Mesenchymal stem cell (in vitro differentiated cells and primary cell): ENCODE data around the gene ADD1.

Experiments
- DNase-seq: peaks from one replicate; pipeline ENCODE4 v3.0.0-alpha.2; 2013
- H2AFZ ChIP-seq: one replicate; pipeline ENCODE4 v1.6.1; 2013; ENCODE audit warnings: low read depth, mild to moderate bottlenecking, control low read depth, inconsistent platforms, low read length, moderate library complexity
- H2AK5ac ChIP-seq: 2 replicates; pipeline ENCODE4 v1.6.1; 2013; ENCODE audit warnings: low read length, moderate library complexity, mild to moderate bottlenecking, inconsistent platforms; ENCODE audit not compliant: severe bottlenecking
- H2BK120ac ChIP-seq: one replicate; pipeline ENCODE4 v1.6.1; 2013; ENCODE audit warnings: low read depth, mild to moderate bottlenecking, inconsistent platforms, low read length, moderate library complexity
- H2BK12ac ChIP-seq, 2 experiments: one replicate each; pipeline ENCODE4 v1.6.1; 2013; ENCODE audit warnings: inconsistent platforms in 2 of 2, low read length in 2 of 2, mild to moderate bottlenecking in 2 of 2, moderate library complexity in 2 of 2, control low read depth in 1 of 2
- H2BK15ac ChIP-seq: one replicate; pipeline ENCODE4 v1.6.1; 2013; ENCODE audit warnings: mild to moderate bottlenecking, low read depth, inconsistent platforms; ENCODE audit not compliant: poor library complexity, severe bottlenecking
- H2BK5ac ChIP-seq: 2 replicates; pipeline ENCODE4 v1.6.1; 2013; ENCODE audit warnings: low read depth, mild to moderate bottlenecking, low read length, control low read depth, inconsistent platforms; ENCODE audit not compliant: poor library complexity, severe bottlenecking
- H3K14ac ChIP-seq, 2 experiments: one replicate each; pipeline ENCODE4 v1.6.1; 2013; ENCODE audit warnings: inconsistent platforms in 2 of 2, low read length in 2 of 2, control low read depth in 1 of 2, mild to moderate bottlenecking in 1 of 2, moderate library complexity in 1 of 2
- H3K18ac ChIP-seq, 2 experiments: one replicate each; pipeline ENCODE4 v1.6.1; 2013; ENCODE audit warnings: inconsistent platforms in 2 of 2, low read length in 2 of 2, control low read depth in 1 of 2, low read depth in 1 of 2, mild to moderate bottlenecking in 1 of 2
- H3K23ac ChIP-seq, 2 experiments: one replicate each; pipeline ENCODE4 v1.6.1; 2013; ENCODE audit warnings: inconsistent platforms in 2 of 2, low read length in 2 of 2, mild to moderate bottlenecking in 2 of 2, moderate library complexity in 2 of 2, control low read depth in 1 of 2
- H3K27ac ChIP-seq: 2 replicates; pipeline ENCODE4 v1.5.1; 2013; ENCODE audit warnings: mild to moderate bottlenecking, moderate library complexity, low read length, control low read depth, inconsistent platforms; ENCODE audit not compliant: poor library complexity, severe bottlenecking
- H3K27me3 ChIP-seq, 2 experiments: 2 replicates each; pipeline versions ENCODE4 v1.6.1 to v1.7.0; 2013; ENCODE audit warnings: low read length in 2 of 2, mild to moderate bottlenecking in 2 of 2, moderate library complexity in 2 of 2, control low read depth in 1 of 2, inconsistent platforms in 1 of 2; ENCODE audit not compliant: control insufficient read depth in 1 of 2, insufficient read depth in 1 of 2
- H3K36me3 ChIP-seq, 2 experiments: 2 replicates each; pipeline versions ENCODE4 v1.6.1 to v1.7.0; 2013; ENCODE audit warnings: low read length in 2 of 2, control low read depth in 1 of 2, inconsistent platforms in 1 of 2, low read depth in 1 of 2, mild to moderate bottlenecking in 1 of 2; ENCODE audit not compliant: insufficient read depth in 2 of 2, control insufficient read depth in 1 of 2
- H3K4ac ChIP-seq, 2 experiments: one replicate each; pipeline ENCODE4 v1.6.1; 2013; ENCODE audit warnings: inconsistent platforms in 2 of 2, low read length in 2 of 2, mild to moderate bottlenecking in 2 of 2, moderate library complexity in 2 of 2, control low read depth in 1 of 2, low read depth in 1 of 2
- H3K4me1 ChIP-seq: 2 replicates; pipeline ENCODE4 v1.6.1; 2013; ENCODE audit warnings: low read depth, low read length, control low read depth; ENCODE audit not compliant: control insufficient read depth, insufficient read depth
- H3K4me2 ChIP-seq: 2 replicates; pipeline ENCODE4 v1.6.1; 2013; ENCODE audit warnings: low read length, mild to moderate bottlenecking, inconsistent platforms; ENCODE audit not compliant: poor library complexity, severe bottlenecking
- H3K4me3 ChIP-seq, 2 experiments: 2 replicates each; pipeline versions ENCODE4 v1.5.1 to v1.7.0; 2013; ENCODE audit warnings: low read length in 2 of 2, mild to moderate bottlenecking in 2 of 2, control low read depth in 1 of 2, low read depth in 1 of 2; ENCODE audit not compliant: insufficient read depth in 1 of 2
- H3K79me1 ChIP-seq: replicated peaks from 2 replicates; pipeline ENCODE4 v1.6.1; 2013; ENCODE audit warnings: mild to moderate bottlenecking, control low read depth, low read length, inconsistent platforms; ENCODE audit not compliant: poor library complexity, severe bottlenecking
- H3K9ac ChIP-seq: 2 replicates; pipeline ENCODE4 v1.7.0; 2013; ENCODE audit warnings: mild to moderate bottlenecking, low read length, moderate library complexity
- H3K9me3 ChIP-seq: 2 replicates; pipeline ENCODE4 v1.7.0; 2013; ENCODE audit warnings: mild to moderate bottlenecking, low read length; ENCODE audit not compliant: control insufficient read depth
- H4K8ac ChIP-seq: one replicate; pipeline ENCODE4 v1.6.1; 2013; ENCODE audit warnings: inconsistent platforms, mild to moderate bottlenecking, low read length, moderate library complexity
- H4K91ac ChIP-seq: one replicate; pipeline ENCODE4 v1.6.1; 2013; ENCODE audit warnings: mild to moderate bottlenecking, low read length, inconsistent platforms
- WGBS: methylation state at CpG from one replicate; pipeline ENCODE4 v1.1.7; 2013; ENCODE audit warnings: mixed read lengths; 5-methylcytosine and 5-hydroxymethylcytosine counted together

ADD1 gene

DNA sequence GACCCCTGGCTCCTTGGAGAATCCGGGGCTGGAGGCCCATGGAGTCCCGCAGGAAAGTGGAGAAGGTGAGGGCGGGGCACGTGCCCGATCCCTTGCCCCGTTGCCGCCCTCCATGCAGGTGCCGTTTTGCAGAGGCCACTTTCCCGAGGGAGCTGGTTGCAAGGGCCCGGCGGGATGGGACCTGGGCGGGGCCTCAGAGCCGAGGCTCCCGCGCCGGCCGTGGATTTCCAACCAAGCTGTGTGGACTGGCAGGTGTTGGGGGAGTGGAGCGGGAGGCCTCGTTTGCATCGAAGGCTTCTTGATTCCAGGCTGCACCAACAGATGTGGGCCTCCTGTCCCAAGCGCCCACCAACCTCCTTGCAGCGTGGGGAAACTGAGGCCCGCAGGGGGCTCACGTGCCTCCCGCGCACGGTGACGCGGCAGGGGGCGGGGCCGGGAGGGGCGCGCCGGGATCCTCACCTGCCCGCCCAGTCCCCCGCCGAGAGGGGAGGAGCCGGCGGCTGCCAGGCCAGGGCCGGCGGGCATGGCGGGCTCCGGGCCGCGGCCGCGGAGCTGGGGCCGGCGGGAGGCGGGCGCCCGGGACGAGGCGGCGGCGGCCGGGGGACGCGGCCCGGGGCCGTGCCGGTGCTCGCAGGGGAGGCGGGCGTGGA lies 25.8 kb upstream of the ADD1 start:
- peak overlapping the region; percentile 73 for H3K9ac ChIP-seq
- no peak overlapping the region for H3K23ac ChIP-seq
- WGBS, result 20% methylated on average over 34 of the region's 65 CpGs
- DNase-seq, result no peak
- H3K4me2 ChIP-seq, result peak overlapping the region; percentile 42
- no peak overlapping the region for H4K91ac ChIP-seq
- H3K14ac ChIP-seq, result no peak overlapping the region
- peak overlapping the region; percentile 29 for H2AFZ ChIP-seq
- peak overlapping the region in 1 of 2 experiments; percentile 33 for H2BK12ac ChIP-seq
- H3K4me3 ChIP-seq, result peak overlapping the region; percentile 72 to 73
- H2BK5ac ChIP-seq, result peak overlapping the region; percentile 87
- peaks cover 15% of the 10 kb centered on the region for H3K9me3 ChIP-seq
- peaks cover 54% of the 10 kb centered on the region for H3K4me1 ChIP-seq
- peaks cover 15 to 65% of the 10 kb centered on the region in 2 experiments for H3K36me3 ChIP-seq
- H3K79me1 ChIP-seq, result peaks cover 17% of the 10 kb centered on the region
- H3K27ac ChIP-seq, result no peak overlapping the region
- no peak overlapping the region for H4K8ac ChIP-seq
- no peaks in the 10 kb centered on the region for H3K27me3 ChIP-seq
- H2BK120ac ChIP-seq, result peak overlapping the region; percentile 84
- H2AK5ac ChIP-seq, result no peak overlapping the region
- no peak overlapping the region for H2BK15ac ChIP-seq
- H3K4ac ChIP-seq, result peak overlapping the region; percentile 35 to 84
- peak overlapping the region; percentile 78 to 84 for H3K18ac ChIP-seq

DNA sequence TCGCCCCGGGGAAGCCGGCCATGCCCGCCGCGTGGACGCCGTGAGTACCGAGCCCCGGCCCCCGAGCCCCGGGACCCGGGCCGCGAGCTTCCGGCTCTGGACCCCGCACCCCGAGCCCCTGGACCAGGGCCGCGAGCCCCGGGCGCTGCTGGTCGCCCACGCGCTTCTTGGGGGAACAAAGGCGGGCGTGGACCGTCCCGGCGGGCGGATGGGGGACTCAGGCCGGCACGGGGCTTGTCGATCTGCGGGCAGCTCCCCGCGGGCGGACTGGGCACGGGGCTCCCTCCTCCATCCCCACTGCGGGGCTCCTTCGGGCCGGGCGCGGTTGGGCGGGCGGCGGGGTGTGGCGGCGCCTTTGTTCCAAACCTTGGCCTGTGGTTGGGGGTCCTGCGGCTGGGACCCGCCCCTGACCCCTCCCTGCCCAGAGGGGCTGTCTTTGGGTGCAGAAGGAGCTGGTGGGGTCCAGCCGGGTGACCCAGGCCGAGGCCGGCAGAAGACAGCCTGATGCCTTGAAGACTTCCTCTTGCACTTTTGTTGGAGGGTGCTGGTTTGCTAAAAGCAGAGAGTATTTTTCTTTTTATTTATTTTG lies 25.2 kb upstream of the ADD1 start:
- H3K79me1 ChIP-seq, result peaks cover 20% of the 10 kb centered on the region
- WGBS, result under 1% methylated on average over 36 of the region's 54 CpGs

DNA sequence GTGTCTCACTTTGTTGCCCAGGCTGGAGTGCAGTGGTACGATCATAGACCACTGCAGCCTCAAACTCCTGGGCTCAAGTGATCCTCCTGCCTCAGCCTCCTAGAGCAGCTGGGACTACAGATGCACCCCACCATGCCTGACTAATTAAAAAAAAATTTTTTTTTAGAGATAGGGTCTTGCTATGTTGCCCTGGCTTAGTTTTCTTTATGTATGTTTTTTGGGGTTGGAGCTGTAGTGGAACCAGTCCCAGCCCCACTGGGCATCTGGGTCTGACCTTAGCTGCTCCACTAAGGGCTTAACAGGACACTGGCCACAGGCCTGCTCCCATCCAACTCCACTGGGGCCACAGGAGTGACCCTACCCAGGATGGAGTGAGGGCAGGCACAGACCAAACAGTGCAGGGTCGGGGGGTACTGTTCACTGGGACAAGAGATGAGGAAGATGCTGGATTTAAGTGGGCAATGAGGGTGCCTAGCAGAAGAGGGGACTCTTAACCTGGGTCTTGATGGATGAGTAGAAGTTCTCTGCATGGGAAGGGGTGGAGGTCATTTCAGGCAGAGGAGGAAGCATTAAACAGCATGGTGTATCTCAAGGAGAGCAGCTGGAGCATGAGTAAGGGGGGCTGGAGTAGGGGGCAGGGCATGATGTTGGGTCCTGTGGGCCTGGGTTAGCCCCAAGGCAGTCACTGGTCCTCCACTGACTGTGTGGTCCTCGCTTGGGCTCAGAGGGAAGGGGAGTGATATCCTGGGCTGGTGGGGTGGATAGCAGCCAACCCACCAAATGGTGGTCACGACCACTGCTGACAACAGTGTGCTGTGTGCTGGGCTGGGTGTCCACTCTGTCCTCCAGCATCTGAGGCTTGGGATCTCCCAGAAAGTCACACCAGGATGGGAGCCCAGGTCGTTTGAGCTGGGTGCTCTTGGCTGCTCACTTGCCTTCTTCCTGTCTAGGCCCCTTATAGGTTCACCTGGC lies 24.1 kb upstream of the ADD1 start:
- Histone ChIP-seq H3K4ac (no peak overlapping the region), H4K8ac (peak overlapping the region; percentile 35), H2BK5ac (no peak overlapping the region), H2AK5ac (no peak overlapping the region), H3K9me3 (peaks cover 15% of the 10 kb centered on the region), H3K79me1 (peaks cover 25% of the 10 kb centered on the region), H3K4me1 (peaks cover 51% of the 10 kb centered on the region), H3K9ac (no peak overlapping the region), H2AFZ (no peak overlapping the region), H2BK12ac (no peak overlapping the region), H3K36me3 (peaks cover 27 to 73% of the 10 kb centered on the region in 2 experiments), H3K23ac (no peak overlapping the region), H3K27ac (no peak overlapping the region), H3K4me3 (no peak overlapping the region), H3K14ac (no peak overlapping the region), H2BK15ac (no peak overlapping the region), H3K27me3 (no peaks in the 10 kb centered on the region), H4K91ac (peak overlapping the region; percentile 41), H2BK120ac (no peak overlapping the region), H3K4me2 (peak overlapping the region; percentile 64), H3K18ac (no peak overlapping the region)
- DNase-seq, result no peak
- WGBS, result 94% methylated on average over 4 of the region's 5 CpGs

More for the DNA sequence above, 25.2 kb upstream of the ADD1 start:
- H3K9me3 ChIP-seq, result peaks cover 15% of the 10 kb centered on the region
- H3K27me3 ChIP-seq, result no peaks in the 10 kb centered on the region
- peak overlapping the region; percentile 72 for H4K91ac ChIP-seq
- peak overlapping the region; percentile 72 to 73 for H3K4me3 ChIP-seq
- H3K4me1 ChIP-seq, result peaks cover 51% of the 10 kb centered on the region
- peak overlapping the region; percentile 73 for H4K8ac ChIP-seq
- DNase-seq, result no peak
- peak overlapping the region; percentile 47 to 66 for H3K14ac ChIP-seq
- H2BK12ac ChIP-seq, result no peak overlapping the region
- H3K4ac ChIP-seq, result peak overlapping the region; percentile 81 to 84
- H3K9ac ChIP-seq, result peak overlapping the region; percentile 73
- H2AK5ac ChIP-seq, result no peak overlapping the region
- H2BK5ac ChIP-seq, result peak overlapping the region; percentile 87
- peaks cover 21 to 71% of the 10 kb centered on the region in 2 experiments for H3K36me3 ChIP-seq
- no peak overlapping the region for H3K27ac ChIP-seq
- no peak overlapping the region for H2AFZ ChIP-seq
- no peak overlapping the region for H3K23ac ChIP-seq
- H2BK120ac ChIP-seq, result peak overlapping the region; percentile 84
- H3K18ac ChIP-seq, result peak overlapping the region; percentile 78 to 84
- no peak overlapping the region for H2BK15ac ChIP-seq
- peak overlapping the region; percentile 64 for H3K4me2 ChIP-seq
